GM12801 (cell line): Measurements from ENCODE around the gene MARCHF3.

Experiments used
- TF ChIP-seq, protein P1 (sequence below): IDR thresholded peaks from one replicate; pipeline ENCODE4 v1.5.1; 2011; ENCODE audit warnings: control low read depth; ENCODE audit not compliant: insufficient read length; ENCODE audit errors: extremely low read depth

MARCHF3 gene, protein sequence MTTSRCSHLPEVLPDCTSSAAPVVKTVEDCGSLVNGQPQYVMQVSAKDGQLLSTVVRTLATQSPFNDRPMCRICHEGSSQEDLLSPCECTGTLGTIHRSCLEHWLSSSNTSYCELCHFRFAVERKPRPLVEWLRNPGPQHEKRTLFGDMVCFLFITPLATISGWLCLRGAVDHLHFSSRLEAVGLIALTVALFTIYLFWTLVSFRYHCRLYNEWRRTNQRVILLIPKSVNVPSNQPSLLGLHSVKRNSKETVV

DNA sequence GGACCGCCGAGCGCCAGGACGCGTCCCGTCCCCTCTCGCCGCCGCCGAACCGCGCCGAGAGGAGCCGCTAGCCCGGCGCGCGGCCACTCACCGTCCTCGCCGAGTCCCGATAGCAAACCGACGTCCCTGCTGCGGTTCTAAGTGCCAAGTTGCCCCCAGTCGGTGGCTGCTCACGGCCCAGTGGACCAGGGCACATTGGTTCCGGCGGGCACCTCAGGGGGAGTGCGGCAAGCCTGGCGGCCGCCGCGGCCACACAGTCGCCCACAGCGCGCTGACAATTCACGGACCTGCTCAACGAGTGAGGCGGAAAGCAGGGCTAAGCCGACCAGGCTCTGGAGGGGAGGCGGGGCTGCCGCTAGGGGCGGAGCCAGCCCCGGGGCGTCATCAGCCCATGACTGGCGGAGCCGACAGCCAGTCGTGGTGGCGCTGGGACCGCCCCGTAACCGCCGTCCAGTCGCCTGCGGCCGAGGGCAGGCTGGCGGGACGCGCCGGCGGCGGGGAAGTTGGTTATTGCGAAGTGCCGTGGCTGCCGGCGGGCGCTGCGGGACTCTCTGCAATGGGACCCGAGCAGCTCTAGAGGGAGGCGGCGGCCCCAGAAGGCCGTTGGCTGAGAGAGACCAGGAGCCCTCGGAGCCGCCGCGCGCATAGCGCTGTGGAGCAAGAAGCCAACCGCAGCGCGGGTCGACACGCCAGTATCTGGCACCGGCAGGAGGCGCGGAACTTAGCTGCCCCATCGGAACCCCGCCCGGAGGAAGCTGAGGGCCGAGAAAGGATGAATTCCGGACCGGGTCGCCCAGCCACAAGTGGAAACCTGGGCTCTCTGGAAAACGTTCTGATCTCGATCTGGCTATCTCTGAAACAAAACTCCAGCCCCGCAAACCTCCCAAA, at the start of gene MARCHF3:
Gene MARCHF3, minus strand, starts transcription at position 300 of the 888 bp plus-strand sequence. CDS start 112,387 bp downstream, outside the sequence.
- TF ChIP-seq, protein P1, sequence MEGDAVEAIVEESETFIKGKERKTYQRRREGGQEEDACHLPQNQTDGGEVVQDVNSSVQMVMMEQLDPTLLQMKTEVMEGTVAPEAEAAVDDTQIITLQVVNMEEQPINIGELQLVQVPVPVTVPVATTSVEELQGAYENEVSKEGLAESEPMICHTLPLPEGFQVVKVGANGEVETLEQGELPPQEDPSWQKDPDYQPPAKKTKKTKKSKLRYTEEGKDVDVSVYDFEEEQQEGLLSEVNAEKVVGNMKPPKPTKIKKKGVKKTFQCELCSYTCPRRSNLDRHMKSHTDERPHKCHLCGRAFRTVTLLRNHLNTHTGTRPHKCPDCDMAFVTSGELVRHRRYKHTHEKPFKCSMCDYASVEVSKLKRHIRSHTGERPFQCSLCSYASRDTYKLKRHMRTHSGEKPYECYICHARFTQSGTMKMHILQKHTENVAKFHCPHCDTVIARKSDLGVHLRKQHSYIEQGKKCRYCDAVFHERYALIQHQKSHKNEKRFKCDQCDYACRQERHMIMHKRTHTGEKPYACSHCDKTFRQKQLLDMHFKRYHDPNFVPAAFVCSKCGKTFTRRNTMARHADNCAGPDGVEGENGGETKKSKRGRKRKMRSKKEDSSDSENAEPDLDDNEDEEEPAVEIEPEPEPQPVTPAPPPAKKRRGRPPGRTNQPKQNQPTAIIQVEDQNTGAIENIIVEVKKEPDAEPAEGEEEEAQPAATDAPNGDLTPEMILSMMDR: no peak

DNA sequence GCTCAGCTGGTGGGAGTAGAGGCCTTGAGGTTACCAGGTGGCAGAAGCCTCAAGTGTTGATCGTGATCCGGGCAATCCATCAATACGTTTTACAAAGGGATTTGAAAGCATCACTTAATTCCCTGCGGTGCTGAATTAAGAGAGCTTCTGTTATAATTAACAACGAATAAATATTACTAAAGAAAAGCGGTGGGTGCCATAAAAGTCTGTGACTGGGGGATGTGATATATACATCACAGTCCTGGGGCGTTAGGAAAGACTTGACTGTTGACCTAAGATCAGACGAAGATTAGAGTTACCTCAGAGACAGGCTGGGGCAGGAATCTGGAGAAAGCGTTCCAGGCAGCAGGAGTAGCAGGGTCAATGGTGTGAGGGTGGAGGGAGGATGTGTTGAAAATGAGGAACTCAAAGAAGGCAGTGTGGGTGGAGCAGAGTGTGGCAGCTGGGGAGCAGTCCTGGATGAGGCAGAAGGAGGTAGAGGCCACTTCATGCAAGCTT, 49.7 kb upstream of the MARCHF3 start:
- TF ChIP-seq, protein P1: no peak

GRCh38 chr5:127077366-127077765, 47.0 kb upstream of the MARCHF3 start:
- TF ChIP-seq, protein P1: no peak

GRCh38 chr5:127076315-127077129, 46.2 kb upstream of the MARCHF3 start:
- TF ChIP-seq, protein P1: no peak

DNA sequence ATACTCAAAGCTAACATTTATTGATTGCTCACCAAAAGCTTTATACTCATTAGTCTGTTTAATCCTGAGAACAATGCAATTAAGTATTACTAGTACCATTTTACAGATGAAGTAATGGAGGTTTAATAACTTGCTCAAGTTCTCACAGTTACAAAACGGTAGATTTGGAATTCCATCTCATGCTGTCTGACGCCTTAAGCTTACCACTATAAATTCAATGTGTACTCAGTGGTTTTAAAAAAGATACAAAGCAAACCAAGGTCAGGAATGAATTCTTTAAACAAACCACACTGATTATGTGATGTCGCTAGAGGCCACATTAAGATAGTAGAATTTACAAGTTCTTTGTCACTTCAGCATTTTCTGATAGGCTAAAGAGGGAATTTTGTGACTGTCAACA, 44.1 kb upstream of the MARCHF3 start:
- TF ChIP-seq, protein P1: no peak

GRCh38 chr5:127072861-127073846, 42.8 kb upstream of the MARCHF3 start, which contains the start of gene C5orf63:
C5orf63 (minus strand) TSS chr5:127073502; CDS start chr5:127058995, 14,507 bp downstream.
- TF ChIP-seq, protein P1: no peak
